T-helper 2 cell treated with Interferon-gamma antibody and Interleukin-4, amounts not matched to agents 5 μg/mL and 100 μg/mL, for 36 hours (primary cell): ENCODE measurements around the gene EPYC.

Experiments used
- DNase-seq: peaks from one replicate; pipeline ENCODE4 v3.0.0; 2021; ENCODE audit warnings: low spot score
- H3K27ac Mint-ChIP-seq: one replicate; pipeline ENCODE4 v1.8.0; 2021; ENCODE audit warnings: mild to moderate bottlenecking, mixed read lengths
- H3K27me3 Mint-ChIP-seq: one replicate; pipeline ENCODE4 v1.8.0; 2021; ENCODE audit warnings: low read depth, mixed read lengths
- H3K36me3 Mint-ChIP-seq: one replicate; pipeline ENCODE4 v1.8.0; 2021; ENCODE audit warnings: low read depth, mixed read lengths
- H3K4me1 Mint-ChIP-seq: one replicate; pipeline ENCODE4 v1.8.0; 2021; ENCODE audit warnings: low read depth, mixed read lengths
- H3K4me3 Mint-ChIP-seq: one replicate; pipeline ENCODE4 v1.8.0; 2022; ENCODE audit warnings: mild to moderate bottlenecking, moderate library complexity, mixed read lengths
- H3K9me3 Mint-ChIP-seq: one replicate; pipeline ENCODE4 v1.8.0; 2021; ENCODE audit warnings: mixed read lengths

Gene EPYC

GRCh38 chr12:91004872-91005271 is at the start of gene EPYC:
Gene EPYC (minus strand): TSS chr12:91004972. CDS start chr12:91002565, 2,407 bp downstream.
- Mint-ChIP-seq H3K4me3 (no peak within 1 kb of the TSS), H3K36me3 (no peaks in the 10 kb centered on the region), H3K4me1 (peaks cover 26% of the 10 kb centered on the region), H3K27ac (no peak within 1 kb of the TSS), H3K27me3 (peaks cover 24% of the 10 kb centered on the region), H3K9me3 (no peaks in the 10 kb centered on the region)
- DNase-seq: no peak

DNA sequence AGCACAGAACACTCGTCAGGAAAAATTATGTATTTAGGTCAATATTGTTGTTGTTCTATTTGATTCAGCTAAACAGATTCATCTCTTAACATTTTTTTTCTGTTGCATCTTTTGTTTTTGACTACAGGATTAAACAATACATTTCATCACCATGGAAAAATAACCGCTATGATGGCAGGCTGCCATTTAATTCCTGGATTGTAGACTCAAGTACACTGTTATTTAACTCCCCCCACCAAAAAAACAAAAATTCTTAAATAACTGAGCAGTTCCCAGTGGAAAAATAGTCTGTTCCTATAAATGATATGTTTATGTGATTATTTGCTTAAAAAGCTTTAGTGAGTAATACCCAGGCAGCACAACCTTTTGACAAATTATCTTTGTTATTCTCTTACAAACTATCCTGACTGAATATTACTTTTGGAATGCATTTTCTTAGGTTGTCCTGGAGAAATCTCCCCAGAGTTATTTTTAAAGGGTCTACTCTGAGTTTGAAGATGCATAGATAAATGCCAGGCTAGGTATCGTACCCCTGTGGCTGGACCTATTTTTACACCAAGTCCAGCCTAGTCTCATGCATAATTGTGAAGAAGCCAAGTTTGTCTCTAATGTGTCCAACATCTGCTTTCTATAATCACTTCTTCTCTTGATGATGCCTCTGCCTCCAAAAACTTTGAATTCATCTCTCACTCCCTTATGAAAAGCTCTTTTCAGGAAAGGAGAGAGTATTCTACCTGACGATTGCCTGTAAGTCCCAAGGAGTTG is 49.4 kb upstream of the EPYC start:
- no peak for DNase-seq
- Mint-ChIP-seq H3K36me3 (no peaks in the 10 kb centered on the region), H3K9me3 (no peaks in the 10 kb centered on the region), H3K27ac (no peak overlapping the region), H3K4me3 (no peak overlapping the region), H3K27me3 (no peaks in the 10 kb centered on the region), H3K4me1 (no peaks in the 10 kb centered on the region)

DNA sequence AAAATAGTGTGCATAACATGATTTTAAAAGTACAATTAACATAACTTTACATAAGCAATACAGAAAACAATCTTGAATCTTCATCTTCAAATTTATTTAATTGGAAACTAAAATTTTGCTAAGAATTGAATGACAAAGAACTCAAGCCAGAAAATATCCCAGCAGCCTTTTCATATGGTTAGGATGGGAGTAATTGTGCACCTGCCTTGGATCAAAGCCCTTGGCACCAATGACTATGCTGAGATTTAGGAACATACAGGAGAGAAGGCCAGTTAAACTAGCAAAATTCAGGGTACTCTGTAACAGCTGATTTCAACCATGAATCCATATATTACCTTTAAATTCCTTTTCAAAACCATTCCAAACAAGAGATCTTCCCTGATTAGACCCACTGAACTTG is 47.3 kb upstream of the EPYC start:
- no peak for DNase-seq
- H3K4me1 Mint-ChIP-seq: no peaks in the 10 kb centered on the region
- no peak overlapping the region for H3K27ac Mint-ChIP-seq
- no peaks in the 10 kb centered on the region for H3K36me3 Mint-ChIP-seq
- no peaks in the 10 kb centered on the region for H3K27me3 Mint-ChIP-seq
- no peaks in the 10 kb centered on the region for H3K9me3 Mint-ChIP-seq
- H3K4me3 Mint-ChIP-seq: no peak overlapping the region

DNA sequence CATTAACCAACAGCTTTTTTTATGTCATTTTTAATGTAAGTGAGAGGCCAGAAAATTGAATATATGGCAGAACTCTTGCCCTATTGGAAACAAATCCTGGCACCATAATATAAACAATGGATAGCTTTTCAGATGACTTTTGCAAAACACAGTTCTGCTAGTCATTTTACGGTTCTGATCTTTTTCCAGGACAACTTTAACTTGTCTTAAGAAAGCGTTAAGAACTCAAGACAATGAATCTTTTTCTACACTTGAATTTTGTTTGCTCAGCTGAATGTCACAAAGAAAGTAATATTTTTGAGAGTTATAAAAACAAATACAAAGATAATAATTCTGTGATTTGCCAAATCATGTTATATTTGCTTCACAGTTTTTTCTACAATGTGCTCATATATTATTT is 39.8 kb upstream of the EPYC start:
- no peaks in the 10 kb centered on the region for H3K9me3 Mint-ChIP-seq
- no peaks in the 10 kb centered on the region for H3K27me3 Mint-ChIP-seq
- H3K4me3 Mint-ChIP-seq: no peak overlapping the region
- H3K27ac Mint-ChIP-seq: no peak overlapping the region
- H3K36me3 Mint-ChIP-seq: no peaks in the 10 kb centered on the region
- DNase-seq: no peak
- no peaks in the 10 kb centered on the region for H3K4me1 Mint-ChIP-seq

DNA sequence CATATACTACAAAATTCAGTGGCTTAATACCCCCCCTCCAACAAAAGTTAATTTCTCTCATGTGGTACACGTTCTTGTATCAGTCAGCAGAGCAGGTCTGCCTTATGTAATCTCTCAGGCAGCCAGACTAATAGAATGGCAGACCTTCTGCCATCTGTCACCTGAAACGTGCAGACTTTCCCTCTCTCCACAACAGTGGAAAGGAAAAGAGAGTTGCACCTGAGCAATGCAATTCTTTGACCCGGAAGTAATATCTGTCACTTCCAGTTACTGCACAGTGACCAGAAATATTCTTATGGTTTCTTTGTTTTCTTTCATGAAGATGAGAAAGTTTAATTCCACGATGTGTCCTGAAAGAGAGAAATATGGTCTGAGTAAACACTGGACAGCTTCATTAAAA is 38.6 kb upstream of the EPYC start:
- H3K27me3 Mint-ChIP-seq: no peaks in the 10 kb centered on the region
- H3K9me3 Mint-ChIP-seq: no peaks in the 10 kb centered on the region
- H3K27ac Mint-ChIP-seq: no peak overlapping the region
- H3K36me3 Mint-ChIP-seq: no peaks in the 10 kb centered on the region
- no peak overlapping the region for H3K4me3 Mint-ChIP-seq
- no peak for DNase-seq
- no peaks in the 10 kb centered on the region for H3K4me1 Mint-ChIP-seq

GRCh38 chr12:91040096-91040755 is 35.5 kb upstream of the EPYC start:
- Mint-ChIP-seq H3K27ac (no peak overlapping the region), H3K9me3 (no peaks in the 10 kb centered on the region), H3K4me3 (no peak overlapping the region), H3K4me1 (no peaks in the 10 kb centered on the region), H3K36me3 (no peaks in the 10 kb centered on the region), H3K27me3 (peaks cover 2% of the 10 kb centered on the region)
- DNase-seq: no peak

DNA sequence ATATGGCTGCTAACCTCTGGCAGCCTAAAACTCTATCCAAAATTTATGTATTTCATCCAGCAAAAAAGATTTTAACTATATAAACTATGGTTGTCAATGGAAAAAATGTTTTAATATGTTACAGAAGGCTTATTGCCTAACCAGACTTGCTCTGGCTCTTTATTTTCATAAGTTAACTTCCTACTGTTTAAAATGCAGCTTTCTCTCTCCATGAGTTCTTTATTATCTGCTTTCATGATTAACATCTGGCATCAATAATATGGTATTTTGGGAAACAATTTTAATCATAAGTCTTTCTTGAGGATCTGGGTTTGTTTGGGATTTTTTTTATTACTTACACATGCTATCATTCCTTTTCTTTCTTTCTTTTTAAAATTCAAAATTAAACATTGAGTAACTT is 32.5 kb upstream of the EPYC start:
- Mint-ChIP-seq H3K4me3 (no peak overlapping the region), H3K27ac (no peak overlapping the region), H3K36me3 (no peaks in the 10 kb centered on the region), H3K27me3 (peaks cover 6% of the 10 kb centered on the region), H3K4me1 (peaks cover 4% of the 10 kb centered on the region), H3K9me3 (no peaks in the 10 kb centered on the region)
- no peak for DNase-seq

- peaks cover 11% of the 10 kb centered on the region for H3K27me3 Mint-ChIP-seq
- H3K4me1 Mint-ChIP-seq: peaks cover 4% of the 10 kb centered on the region
- no peaks in the 10 kb centered on the region for H3K36me3 Mint-ChIP-seq
- no peaks in the 10 kb centered on the region for H3K9me3 Mint-ChIP-seq
- no peak overlapping the region for H3K27ac Mint-ChIP-seq
- H3K4me3 Mint-ChIP-seq: no peak overlapping the region
- DNase-seq: no peak
Measured at GRCh38 chr12:91033251-91033650, 28.5 kb upstream of the EPYC start.

DNA sequence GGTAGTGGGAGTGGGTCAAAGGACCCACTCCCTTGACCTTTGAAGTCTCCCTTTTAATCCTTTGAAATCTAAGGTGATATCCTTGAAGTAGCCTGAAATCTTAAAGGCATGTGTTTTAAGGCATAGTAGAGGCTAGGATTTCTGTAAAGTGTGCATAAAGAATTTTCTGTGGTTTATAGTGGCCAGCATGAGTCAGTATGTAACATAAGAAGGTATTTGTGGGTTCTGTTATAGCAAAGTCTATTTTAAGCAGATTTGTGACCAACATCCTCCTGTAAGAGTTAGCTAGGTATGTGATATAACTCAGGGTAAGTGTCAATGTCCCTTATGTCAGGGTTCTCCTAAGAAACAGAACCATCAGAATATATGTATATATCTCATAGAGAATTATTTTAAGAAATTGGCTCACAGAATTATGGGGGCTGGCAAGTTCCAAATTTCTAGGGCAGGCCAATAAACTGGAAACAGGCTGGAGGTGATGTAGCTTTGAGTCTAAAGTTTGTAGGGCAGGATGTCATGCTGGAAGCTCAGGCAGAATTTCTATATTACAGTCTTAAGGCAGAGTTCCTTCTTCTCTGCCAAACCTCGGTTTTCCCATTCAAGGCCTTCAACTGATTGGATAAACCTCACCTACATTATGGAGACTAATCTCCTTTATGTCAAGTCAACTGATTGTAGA is 18.7 kb upstream of the EPYC start:
- no peak overlapping the region for H3K4me3 Mint-ChIP-seq
- no peaks in the 10 kb centered on the region for H3K36me3 Mint-ChIP-seq
- no peak for DNase-seq
- no peak overlapping the region for H3K27ac Mint-ChIP-seq
- H3K27me3 Mint-ChIP-seq: peaks cover 8% of the 10 kb centered on the region
- H3K4me1 Mint-ChIP-seq: peaks cover 3% of the 10 kb centered on the region
- H3K9me3 Mint-ChIP-seq: no peaks in the 10 kb centered on the region

GRCh38 chr12:91021076-91021475 is 16.3 kb upstream of the EPYC start:
- no peaks in the 10 kb centered on the region for H3K36me3 Mint-ChIP-seq
- peaks cover 3% of the 10 kb centered on the region for H3K4me1 Mint-ChIP-seq
- H3K4me3 Mint-ChIP-seq: no peak overlapping the region
- no peak for DNase-seq
- H3K9me3 Mint-ChIP-seq: no peaks in the 10 kb centered on the region
- H3K27ac Mint-ChIP-seq: no peak overlapping the region
- peaks cover 8% of the 10 kb centered on the region for H3K27me3 Mint-ChIP-seq

GRCh38 chr12:91019455-91019854 is 14.7 kb upstream of the EPYC start:
- Mint-ChIP-seq H3K36me3 (no peaks in the 10 kb centered on the region), H3K4me1 (peaks cover 3% of the 10 kb centered on the region), H3K27ac (no peak overlapping the region), H3K9me3 (no peaks in the 10 kb centered on the region), H3K27me3 (peaks cover 6% of the 10 kb centered on the region), H3K4me3 (no peak overlapping the region)
- no peak for DNase-seq

DNA sequence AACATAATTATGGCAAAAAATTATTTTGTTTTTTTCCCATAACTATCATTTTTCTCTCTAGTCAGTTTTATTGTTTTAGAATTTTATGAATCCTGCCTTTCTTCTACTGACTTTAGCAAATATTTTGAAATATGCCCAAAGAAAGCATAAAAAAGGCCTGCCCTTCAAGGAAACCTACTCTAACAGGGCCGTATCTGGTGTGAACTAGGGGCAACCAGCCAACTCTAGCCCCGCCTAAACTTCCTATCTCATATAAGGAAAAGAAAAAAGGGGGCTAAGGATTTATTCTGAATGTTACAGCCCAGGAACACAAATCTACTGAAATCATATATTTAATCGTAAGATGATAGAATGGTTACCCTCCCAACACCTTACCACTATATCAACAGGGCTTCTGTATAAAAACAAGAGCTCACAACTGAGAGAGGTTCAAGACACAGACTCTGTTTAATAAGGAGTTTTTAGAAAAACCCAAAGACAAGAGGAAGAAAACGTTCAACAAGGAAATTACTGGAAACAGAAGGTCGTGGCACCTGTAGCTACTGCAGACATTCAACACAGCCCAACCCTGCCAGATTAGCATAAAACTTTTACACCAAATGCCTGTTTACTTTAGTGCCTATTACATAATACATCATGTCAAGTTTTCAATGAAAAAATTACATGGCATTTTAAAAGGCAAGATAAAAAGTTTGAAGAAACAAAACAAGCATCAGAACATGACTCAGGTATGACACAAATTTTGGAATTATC is 12.9 kb upstream of the EPYC start:
- no peaks in the 10 kb centered on the region for H3K4me1 Mint-ChIP-seq
- no peaks in the 10 kb centered on the region for H3K9me3 Mint-ChIP-seq
- no peaks in the 10 kb centered on the region for H3K36me3 Mint-ChIP-seq
- DNase-seq: no peak
- H3K27me3 Mint-ChIP-seq: peaks cover 9% of the 10 kb centered on the region
- no peak overlapping the region for H3K27ac Mint-ChIP-seq
- no peak overlapping the region for H3K4me3 Mint-ChIP-seq

DNA sequence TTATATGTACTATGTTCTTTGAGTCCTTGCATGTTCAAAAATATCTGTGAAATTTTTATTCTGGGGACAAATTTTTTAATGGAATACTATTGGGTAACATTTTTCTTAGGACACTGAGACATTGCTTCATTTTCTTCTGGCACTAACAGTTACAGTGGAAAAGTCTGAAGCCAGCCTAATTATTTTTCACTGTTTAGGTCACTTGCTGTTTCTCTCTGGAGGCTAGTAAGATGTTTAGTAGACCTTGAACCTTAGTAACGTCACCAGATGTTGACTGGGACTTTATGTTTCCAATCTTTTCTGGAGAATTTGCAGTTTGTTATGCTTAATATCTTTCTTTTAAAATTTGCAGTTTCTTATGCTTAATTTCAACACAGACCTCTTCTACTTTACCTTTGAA is 12.3 kb upstream of the EPYC start:
- no peaks in the 10 kb centered on the region for H3K36me3 Mint-ChIP-seq
- DNase-seq: no peak
- peaks cover 9% of the 10 kb centered on the region for H3K27me3 Mint-ChIP-seq
- H3K4me1 Mint-ChIP-seq: no peaks in the 10 kb centered on the region
- H3K9me3 Mint-ChIP-seq: no peaks in the 10 kb centered on the region
- H3K27ac Mint-ChIP-seq: no peak overlapping the region
- no peak overlapping the region for H3K4me3 Mint-ChIP-seq
